ENCODE data around the gene OTULIN.
A peak's percentile ranks its signal among the peaks of the same experiment; 100 is the strongest.

Gene OTULIN

GRCh38 chr5:14664270-14665100, at the start of gene OTULIN:
Gene OTULIN, plus strand, starts transcription at chr5:14664718. Its CDS starts 108 bp downstream, at chr5:14664826.
- peak; percentile 92 for DNase-seq

DNA sequence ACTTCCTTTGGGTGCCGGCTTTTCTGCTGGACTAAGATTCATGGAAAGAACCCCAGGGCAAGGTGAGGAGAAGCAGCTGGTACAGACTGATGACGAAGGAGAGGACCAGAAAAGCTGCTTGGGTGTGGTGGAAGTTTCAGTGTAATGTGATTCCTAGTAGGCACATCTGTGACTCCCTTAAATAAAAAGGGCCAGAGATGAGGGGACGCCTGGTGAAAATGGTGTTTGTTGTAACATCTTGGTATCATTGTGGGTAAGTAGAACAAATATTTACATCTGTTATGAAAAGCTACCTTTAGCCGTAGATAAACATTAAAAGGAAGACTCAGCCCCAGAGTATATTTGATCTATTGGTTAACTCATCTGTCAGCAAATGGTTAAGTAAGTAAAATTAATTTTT, 49.2 kb upstream of the OTULIN start:
- DNase-seq: no peak

GRCh38 chr5:14617441-14617840, 47.1 kb upstream of the OTULIN start:
- no peak for DNase-seq

GRCh38 chr5:14627270-14627669, 37.2 kb upstream of the OTULIN start:
- no peak for DNase-seq

- DNase-seq: peak; percentile 58
Observed at GRCh38 chr5:14628346-14628745, 36.2 kb upstream of the OTULIN start.

- no peak for DNase-seq
Observed at GRCh38 chr5:14630671-14631070, 33.8 kb upstream of the OTULIN start.

GRCh38 chr5:14635656-14636055, 28.9 kb upstream of the OTULIN start:
- no peak for DNase-seq

GRCh38 chr5:14640765-14641164, 23.8 kb upstream of the OTULIN start:
- DNase-seq: no peak

DNA sequence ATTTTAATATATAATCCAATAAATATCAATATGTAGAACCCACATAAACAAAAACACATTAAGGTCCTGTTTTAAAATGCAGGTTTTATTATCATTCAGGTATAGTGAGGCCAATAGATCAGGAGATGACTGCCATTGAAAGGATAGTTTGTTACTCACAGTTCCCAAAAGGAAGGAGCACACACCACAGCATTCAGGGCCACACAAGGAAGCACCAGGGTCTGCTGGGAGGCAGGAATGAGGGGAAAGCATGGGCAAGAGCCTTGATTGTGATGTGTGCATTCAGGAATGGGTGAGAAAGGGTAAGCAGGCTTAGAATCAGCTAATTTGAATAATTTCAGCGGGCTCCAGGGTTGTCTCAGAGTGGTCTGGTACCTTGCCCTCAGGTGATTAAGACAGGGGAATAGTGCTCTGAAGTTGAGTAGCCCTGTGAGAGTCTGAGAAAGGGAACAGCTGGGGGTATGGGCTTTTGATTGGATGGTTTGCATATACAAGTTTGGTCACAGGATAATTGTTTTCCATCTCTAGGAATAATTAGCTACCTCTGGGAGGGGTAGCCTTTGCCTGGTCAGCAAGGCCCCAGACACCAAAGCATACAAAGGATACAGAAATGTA, 19.8 kb upstream of the OTULIN start:
- DNase-seq: no peak

GRCh38 chr5:14650052-14650451, 14.5 kb upstream of the OTULIN start:
- no peak for DNase-seq

DNA sequence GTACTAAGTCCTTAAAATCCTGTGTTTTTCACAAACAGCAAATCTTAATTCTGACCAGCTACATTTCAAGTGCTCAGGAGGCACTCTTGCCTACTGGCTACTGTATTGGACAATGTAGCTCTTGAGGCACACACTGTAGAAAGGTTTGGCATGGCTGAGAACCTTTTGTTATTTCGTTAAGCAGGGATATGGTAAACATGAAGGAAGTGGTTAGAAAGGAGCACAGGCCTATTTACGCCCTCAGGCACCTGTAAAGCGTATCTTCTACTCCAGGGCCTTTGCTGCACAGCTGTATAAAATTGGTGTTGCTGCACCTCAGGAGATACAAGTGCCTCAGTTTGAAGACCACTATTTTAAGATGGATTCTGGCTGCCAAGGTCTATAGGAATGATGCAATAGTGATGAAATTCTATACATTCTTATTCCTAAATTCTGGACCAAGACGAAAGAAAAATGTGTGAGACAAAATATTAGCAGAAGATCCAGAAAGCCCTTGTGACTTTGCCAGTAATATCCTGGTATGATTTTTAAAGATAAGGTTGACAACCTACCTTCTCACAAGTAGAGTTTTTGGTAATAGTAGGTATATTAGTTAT, 9.3 kb upstream of the OTULIN start:
- no peak for DNase-seq

GRCh38 chr5:14656898-14657297, 7.6 kb upstream of the OTULIN start:
- no peak for DNase-seq

DNA sequence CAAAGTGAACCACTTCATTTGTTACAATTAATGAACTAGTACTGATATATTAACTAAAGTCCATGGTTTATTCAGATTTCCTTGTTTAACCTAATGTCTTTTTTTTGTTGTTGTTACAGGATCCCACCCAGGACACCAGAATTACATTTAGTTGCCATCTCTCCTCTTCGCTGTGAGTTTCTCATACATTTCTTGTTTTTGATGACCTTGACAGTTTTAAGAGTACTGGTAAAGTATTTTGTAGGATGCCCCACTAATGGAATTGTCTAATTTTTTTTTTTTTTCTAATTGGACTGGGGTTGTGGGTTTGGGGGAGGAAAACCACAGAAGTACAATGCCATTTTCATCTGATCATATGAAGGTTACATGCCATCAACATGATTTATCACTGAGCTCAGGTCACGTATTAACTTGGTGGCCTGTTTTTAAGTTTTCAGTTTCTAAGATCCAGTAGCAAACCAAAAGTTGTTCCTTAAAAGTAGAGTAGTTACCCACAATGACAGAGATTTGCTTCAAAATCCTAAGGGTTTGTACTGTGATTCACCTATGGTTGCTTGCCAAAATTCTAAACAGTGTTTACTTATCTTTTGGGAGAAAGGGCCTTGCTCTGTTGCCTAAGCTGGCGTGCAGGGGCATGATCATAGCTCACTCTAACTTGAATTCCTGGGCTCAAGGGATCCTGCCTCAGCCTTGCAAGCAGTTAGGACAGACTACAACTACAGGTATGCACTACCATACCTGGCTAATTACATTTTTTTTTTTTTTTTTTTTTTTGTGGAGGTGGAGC, 4.5 kb upstream of the OTULIN start:
- DNase-seq: no peak

DNA sequence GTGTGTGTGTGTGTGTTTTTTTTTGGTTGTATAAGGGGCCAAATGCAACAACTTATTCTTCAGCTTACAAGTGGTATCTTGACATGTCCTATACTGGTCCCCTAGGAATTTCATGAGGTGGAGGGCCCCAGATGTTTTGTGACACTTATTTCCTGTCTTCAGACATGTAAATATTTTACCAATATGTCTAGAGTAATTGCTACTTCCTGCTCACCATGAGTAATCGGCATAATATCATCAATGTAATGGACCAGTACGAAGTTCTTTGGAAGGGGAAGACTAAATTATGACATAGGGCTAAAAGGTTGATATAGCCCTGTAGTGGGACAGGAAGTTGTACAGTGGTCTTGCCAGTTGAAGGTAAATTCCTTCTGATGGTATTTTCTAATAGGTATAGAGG, 3.7 kb upstream of the OTULIN start:
- no peak for DNase-seq

GRCh38 chr5:14662721-14663260, 1.7 kb upstream of the OTULIN start:
- no peak for DNase-seq

DNA sequence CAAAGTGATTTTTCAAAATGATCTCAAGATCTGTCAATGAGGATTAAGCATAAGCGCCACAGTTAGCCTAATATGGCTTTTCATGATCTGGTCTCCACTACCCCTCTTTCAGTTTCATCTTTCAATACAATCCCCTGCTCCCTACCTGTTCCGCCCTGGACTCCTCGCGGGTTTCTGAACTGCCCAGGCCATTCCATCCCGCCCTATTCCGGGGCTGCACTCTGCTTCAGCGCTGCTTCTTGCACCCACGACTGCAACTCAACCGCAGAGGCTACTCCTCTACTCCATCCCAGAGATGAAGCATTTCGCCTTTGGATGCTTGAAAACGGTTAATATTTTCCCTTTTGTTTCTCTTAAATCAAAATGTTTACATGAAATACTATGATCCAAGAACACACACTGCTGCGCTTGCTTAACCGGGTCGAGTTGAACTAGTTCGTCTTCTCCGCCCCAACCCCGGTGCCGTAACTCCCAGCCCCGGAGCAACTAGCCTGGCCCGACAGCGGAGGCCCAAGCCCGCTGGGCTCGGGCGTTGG, 716 bp upstream of the OTULIN start:
- peak; percentile 35 for DNase-seq

DNA sequence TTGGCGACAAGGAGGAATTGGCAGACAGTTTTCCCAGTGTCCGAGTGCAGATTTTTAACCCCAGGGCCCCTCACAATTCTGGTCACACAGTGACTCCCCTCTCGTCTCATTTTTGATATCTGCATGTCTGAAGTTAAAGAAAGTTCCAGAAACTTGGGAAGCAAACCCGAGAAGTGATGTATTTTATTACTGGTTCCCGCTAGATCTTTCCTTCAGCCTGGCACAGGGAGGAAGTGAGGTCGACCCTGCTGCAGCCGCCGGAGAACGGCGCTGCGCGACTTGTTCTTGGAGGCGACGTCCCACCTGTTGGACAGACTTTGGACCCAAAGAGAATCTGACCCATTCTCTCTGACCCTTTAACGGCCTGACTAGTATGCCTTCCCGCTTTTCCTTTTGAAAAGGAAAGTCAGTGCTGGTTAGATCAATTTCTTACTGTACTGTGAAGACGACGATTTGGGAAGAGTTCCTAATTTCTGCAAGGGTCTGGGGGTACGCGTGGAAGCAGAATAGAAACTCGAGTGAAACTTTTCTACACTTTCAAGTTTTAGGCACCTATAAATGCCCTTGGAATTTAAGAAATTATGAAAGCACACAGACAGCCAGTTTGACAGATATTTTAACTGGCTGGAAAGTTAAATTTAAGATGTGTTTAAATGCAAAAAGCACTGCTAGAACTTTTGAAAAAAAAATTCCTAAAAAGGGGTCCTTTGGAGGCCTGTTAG, 744 bp downstream of the OTULIN start:
- DNase-seq: peak; percentile 49

DNA sequence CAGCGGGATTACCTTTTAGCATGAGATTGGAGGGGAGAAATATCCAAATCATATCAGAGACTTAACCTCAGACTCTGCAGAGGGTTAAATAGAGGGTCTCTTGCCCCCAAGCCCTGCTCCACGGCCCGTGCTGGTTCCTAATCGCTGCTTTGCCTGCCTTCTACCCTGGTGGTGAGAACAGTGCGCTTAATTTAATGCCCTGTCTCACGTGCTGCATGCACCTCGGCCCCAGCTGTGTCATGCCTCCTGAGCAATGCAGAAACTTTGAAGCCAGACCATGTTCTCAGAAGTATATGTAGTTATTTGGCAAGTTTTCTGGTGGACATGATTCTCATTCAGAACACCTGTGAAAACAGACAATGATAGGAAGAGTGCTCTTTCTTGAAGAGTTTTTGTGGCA, 1.4 kb downstream of the OTULIN start:
- peak; percentile 67 for DNase-seq

DNA sequence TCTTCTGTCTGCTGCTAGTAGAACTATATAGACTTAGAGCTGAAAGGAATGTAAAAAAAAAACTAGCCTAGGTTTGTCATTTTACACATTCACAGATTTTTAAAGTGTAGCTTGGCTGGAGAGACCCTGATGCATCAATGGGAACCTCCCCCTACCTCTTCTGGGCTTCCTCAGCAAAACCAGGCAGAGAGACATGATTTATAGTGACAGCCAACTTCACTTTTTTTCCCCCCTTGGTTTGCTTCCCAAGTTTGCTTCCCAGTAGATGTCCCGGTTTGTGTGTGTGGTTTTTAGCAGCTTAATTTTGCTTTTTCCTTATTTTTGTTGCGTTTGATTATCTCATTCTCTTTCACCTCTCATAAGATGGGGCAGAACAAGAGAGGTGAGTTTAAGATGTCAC, 1.8 kb downstream of the OTULIN start:
- DNase-seq: no peak

DNA sequence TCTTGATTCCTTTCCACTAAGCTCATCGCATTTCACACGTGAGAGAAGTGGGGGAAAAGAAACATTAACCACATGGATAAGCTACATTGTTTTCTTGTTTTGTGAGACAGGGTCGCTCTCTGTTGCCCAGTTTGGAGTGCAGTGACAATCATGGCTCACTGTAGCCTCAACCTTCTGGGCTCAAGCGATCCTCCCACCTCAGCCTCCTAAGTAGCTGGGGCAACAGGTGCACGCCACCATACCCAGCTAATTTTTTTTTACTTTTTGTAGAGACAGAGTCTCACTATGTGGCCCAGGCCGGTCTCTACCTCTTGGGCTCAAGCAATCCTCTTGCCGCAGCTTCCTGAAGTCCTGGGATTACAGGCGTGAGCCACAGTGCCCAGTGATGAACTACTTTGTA, 2.8 kb downstream of the OTULIN start:
- no peak for DNase-seq

DNA sequence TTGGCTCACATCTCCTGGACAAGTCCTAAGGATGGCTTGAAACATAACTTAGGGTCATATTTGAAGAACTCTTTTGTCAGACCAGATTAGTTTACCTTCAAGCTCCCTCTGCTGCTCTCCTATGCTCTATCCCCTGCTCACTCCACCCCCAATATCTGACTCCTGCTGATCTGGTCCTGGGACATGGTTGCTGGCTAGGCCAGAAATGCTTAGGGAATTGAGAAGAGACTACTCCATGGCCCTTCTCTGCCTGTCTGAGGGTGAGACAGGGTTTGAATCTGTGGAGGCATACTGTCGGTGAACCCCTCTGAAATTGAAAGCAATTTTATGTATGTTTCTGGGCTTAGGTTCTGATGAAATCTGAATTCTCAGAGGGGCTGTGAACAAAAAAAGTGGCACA, 3.3 kb downstream of the OTULIN start:
- no peak for DNase-seq

GRCh38 chr5:14668181-14668591, 3.7 kb downstream of the OTULIN start:
- DNase-seq: no peak
